Hypothalamus (tissue), 51 donors: ENCODE data around the gene DHRS2.
"Not testable (repeated sequence)": the region's sequence is repeated elsewhere in the genome, so short reads cannot be mapped to it uniquely, and the experiment has no call there.

ENCODE experiments used
- DNase-seq, 51 donors: peaks; one replicate each; lab custom pipeline; 2025; lab: John Stamatoyannopoulos, UW

Gene DHRS2

GRCh38 chr14:23631702-23632460, 4.3 kb upstream of the DHRS2 start:
- peak in 49 of 51 donors; percentile 6 to 87 (median 55) for DNase-seq

GRCh38 chr14:23632461-23633159, 3.6 kb upstream of the DHRS2 start:
- no peak for DNase-seq

- DNase-seq = no peak
These were observed 2.9 kb upstream of the DHRS2 start for GRCh38 chr14:23633160-23633701.

- DNase-seq = not testable (repeated sequence)
These were observed 1.3 kb upstream of the DHRS2 start for GRCh38 chr14:23634698-23635412.

- not testable (repeated sequence) for DNase-seq
These were observed 1.1 kb downstream of the DHRS2 start for GRCh38 chr14:23637312-23637654.

GRCh38 chr14:23637655-23638413, 1.7 kb downstream of the DHRS2 start:
- not testable (repeated sequence) for DNase-seq

- DNase-seq = no peak
These were observed 2.4 kb downstream of the DHRS2 start for GRCh38 chr14:23638414-23639047.

GRCh38 chr14:23639048-23639890, 3.1 kb downstream of the DHRS2 start:
- DNase-seq = no peak

- DNase-seq = no peak
These were observed 3.8 kb downstream of the DHRS2 start for GRCh38 chr14:23639891-23640523.

GRCh38 chr14:23640524-23641141, 4.5 kb downstream of the DHRS2 start:
- DNase-seq = no peak

- DNase-seq = no peak
These were observed 5.2 kb downstream of the DHRS2 start for GRCh38 chr14:23641180-23641914.

- DNase-seq = no peak
These were observed 5.9 kb downstream of the DHRS2 start for GRCh38 chr14:23641915-23642588.

- DNase-seq = no peak
These were observed 7.5 kb downstream of the DHRS2 start for GRCh38 chr14:23643533-23644194.

- no peak for DNase-seq
These were observed 8.2 kb downstream of the DHRS2 start for GRCh38 chr14:23644195-23644918.

GRCh38 chr14:23644919-23645336, 8.8 kb downstream of the DHRS2 start:
- DNase-seq = no peak

GRCh38 chr14:23645504-23645811, 9.3 kb downstream of the DHRS2 start:
- DNase-seq = no peak
